Muscle of leg (tissue), 11 donors: Measurements from ENCODE around the gene RNASEL. TPM values are rescaled to one million over a fixed set of nuclear protein-coding genes. Genes with fewer than 3 reads are reported as not detected.

Experiments
- DNase-seq: peaks from one replicate; pipeline ENCODE4 v3.0.0; 2013
- H3K27ac ChIP-seq: one replicate; pipeline ENCODE4 v1.5.1; 2013; ENCODE audit warnings: mild to moderate bottlenecking, low read length, control low read depth
- H3K27me3 ChIP-seq: one replicate; pipeline ENCODE4 v1.6.1; 2013; ENCODE audit warnings: low read length; ENCODE audit not compliant: control insufficient read depth, insufficient read depth
- H3K36me3 ChIP-seq: one replicate; pipeline ENCODE4 v1.6.1; 2013; ENCODE audit warnings: low read length; ENCODE audit not compliant: control insufficient read depth, insufficient read depth
- H3K4me1 ChIP-seq: one replicate; pipeline ENCODE4 v1.6.1; 2013; ENCODE audit warnings: low read length; ENCODE audit not compliant: control insufficient read depth, insufficient read depth
- H3K4me3 ChIP-seq: one replicate; pipeline ENCODE4 v1.5.1; 2013; ENCODE audit warnings: low read length, control low read depth
- H3K9me3 ChIP-seq: replicated peaks from 2 replicates; pipeline ENCODE4 v1.6.1; 2013; ENCODE audit warnings: low read depth, low read length; ENCODE audit not compliant: control insufficient read depth
- WGBS: methylation state at CpG from one replicate; pipeline ENCODE4 v1.1.5; 2013; ENCODE audit warnings: missing lambda C conversion rate; ENCODE audit not compliant: insufficient coverage; 5-methylcytosine and 5-hydroxymethylcytosine counted together
- polyA plus RNA-seq, 8 donors: library from polyadenylated mRNA; unstranded; fragments of 120-200 nt; gene quantifications; one replicate each; pipeline versions ENCODE4 v1.2.1 to v1.2.3, GENCODE V29; 2013; ENCODE audit warnings: inconsistent platforms in 1 of 8, low replicate concordance in 1 of 8; ENCODE audit not compliant: insufficient read length in 8 of 8, insufficient read depth in 1 of 8
- total RNA-seq: library from RNA; stranded (reverse); fragments of 120-200 nt; gene quantifications from one replicate; pipeline ENCODE4 v1.2.4, GENCODE V29; 2013

The RNASEL gene
- total and polyA plus RNA-seq, 9 donors, result 2.6 to 6.7 (median 4.2) TPM

DNA sequence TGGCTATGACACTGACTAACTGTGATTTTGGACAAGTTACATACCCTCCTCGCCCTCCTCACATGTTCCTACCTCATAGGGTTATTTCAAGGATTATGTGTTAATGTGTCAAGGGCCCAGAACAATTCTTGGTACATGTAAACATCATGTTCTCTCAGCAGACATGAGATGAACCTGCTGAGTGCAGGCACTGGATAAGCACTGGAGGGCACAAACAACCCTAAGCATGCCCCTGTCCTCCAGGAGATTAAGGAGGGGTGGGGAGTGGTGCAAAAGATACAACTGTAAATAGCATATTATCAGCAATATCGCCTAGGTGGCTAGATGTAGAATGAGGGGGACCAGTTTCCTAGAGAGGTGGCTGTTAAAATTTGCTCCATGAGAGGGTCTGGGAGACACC is 32.9 kb upstream of the RNASEL start:
- WGBS, result no CpG with 5 or more reads among the region's 2 CpGs
- Histone ChIP-seq H3K36me3 (no peaks in the 10 kb centered on the region), H3K27ac (no peak overlapping the region), H3K4me3 (no peak overlapping the region), H3K4me1 (peaks cover 31% of the 10 kb centered on the region), H3K27me3 (no peaks in the 10 kb centered on the region), H3K9me3 (no peaks in the 10 kb centered on the region)
- DNase-seq, result no peak

DNA sequence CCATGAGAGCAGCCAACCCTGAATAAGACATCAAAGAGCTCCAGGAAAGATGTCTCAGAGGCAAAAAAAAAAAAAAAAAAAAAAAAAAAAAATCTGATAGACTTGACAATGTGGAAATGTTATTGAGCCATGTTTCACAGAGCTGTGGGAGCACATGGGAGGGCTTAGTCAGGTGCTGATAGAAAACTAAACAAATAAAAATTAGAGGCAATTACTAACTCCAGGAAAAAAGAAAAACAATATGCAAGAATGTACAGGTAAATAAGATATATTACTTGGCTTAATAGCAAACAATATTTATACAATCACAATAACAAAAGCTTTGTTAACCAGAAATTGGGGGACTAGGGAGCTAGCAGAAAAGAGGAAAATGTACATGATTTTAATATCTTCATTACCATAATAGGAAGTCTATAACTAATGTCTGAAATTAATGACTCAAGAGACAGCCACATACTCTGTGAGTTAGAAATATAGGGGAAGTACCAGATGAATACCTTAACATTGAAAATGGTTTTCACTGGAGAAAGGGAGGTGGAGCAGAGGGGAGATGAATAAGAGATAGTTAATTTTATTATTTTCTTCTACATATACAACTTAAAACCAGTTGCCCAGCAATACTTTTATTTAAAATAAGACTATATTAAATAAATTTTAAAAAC is 32.0 kb upstream of the RNASEL start:
- Histone ChIP-seq H3K4me1 (peaks cover 38% of the 10 kb centered on the region), H3K9me3 (no peaks in the 10 kb centered on the region), H3K27me3 (no peaks in the 10 kb centered on the region), H3K4me3 (no peak overlapping the region), H3K36me3 (no peaks in the 10 kb centered on the region), H3K27ac (no peak overlapping the region)
- DNase-seq, result no peak

DNA sequence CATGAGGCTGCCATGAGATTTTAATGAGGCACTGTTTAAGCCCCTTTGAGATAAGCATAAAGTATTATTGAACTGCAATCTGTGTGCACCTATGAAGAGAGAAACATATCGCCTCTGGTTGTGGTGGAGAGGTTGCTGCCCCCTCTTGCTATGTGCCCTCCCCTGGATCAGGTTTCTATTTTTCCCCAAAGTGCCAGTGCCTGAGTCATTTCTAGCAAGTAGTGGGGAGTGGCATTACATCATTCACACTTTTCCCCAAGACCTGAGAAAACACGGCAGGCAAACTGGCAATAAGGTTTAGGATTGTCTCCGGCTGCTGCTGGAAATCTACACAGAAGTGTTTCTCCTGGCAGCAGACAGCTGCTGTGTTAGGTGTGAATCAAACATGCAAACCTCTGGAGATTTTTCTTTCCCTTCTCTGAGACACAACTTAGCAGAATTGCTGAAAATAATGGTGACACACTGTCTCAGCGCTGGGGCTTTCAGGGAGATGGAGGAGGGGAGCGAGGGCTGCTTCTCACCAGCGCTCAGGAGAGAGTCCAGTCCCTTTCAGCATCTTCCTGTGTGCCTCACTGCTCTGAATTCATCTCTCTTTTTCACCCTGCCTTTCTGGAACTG is 28.8 kb upstream of the RNASEL start:
- Histone ChIP-seq H3K27me3 (no peaks in the 10 kb centered on the region), H3K36me3 (no peaks in the 10 kb centered on the region), H3K4me3 (no peak overlapping the region), H3K9me3 (no peaks in the 10 kb centered on the region), H3K27ac (peak overlapping the region; percentile 71), H3K4me1 (peaks cover 40% of the 10 kb centered on the region)
- whole genome bisulfite sequencing, result 20% methylated on average over 1 of the region's 6 CpGs
- DNase-seq, result peak; percentile 78

DNA sequence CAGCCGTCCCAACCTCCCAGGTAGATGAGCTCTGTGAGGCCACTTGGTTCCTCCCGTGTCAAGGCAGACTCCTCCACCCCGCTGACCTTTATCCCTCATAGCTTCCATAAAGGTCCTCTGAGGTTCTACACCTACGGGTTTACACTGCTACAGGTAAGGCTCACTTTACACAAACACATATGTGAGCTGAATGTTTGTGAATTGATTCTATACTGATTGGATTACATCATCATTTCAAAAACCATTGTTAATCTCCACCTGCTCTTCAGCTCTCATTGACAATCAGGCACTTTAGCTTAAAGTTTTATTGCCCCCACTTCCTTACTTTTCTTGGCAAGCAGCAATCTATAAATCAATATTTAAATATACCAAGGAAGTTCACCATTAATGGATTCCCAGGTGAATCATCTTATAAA is 28.0 kb upstream of the RNASEL start:
- H3K27me3 ChIP-seq, result no peaks in the 10 kb centered on the region
- WGBS, result 67% methylated on average over 1 of the region's 4 CpGs

DNA sequence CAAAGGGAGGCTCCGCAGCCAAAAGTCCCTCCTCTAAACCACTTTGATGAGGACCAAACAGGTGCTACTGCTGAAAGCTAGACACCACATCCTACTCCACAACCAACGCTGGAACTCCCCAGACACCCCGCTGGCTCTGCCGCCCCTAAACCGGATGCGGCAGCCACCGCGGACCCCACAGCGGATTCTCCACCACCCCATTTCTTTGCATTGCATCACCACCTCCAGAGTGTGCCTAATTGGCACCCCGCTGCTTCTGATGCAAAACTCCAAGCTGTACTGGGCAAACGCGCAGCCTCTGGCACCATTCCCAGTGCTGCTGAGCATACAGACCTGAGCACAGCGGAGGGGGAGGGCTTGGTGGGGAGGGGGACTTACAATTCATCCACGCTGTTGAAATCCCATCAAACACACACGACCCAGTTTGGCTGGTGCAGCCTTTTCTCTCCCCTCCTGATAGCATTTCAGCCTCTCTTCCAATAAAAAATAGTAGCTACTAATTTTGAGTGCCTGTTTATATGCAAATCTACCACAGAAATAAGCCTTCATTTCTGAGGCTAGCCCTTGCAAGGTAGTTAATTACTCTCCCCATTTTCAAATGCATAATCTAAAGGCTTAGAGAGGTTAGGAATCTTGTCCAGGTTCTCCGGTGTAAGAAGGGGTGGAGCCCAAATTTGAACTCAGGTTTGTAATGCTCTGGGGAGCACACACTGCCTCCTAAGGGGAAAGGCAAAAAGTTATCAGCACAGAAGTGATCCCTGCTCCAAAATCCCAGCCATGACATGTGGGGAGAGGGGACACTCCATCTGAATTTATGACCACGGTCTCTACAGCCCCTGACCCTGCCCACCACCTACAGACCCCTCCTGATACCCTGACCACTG is 27.3 kb upstream of the RNASEL start:
- H3K4me3 ChIP-seq, result peak overlapping the region; percentile 61

More for the DNA sequence above, 28.0 kb upstream of the RNASEL start:
- Histone ChIP-seq H3K4me1 (peaks cover 45% of the 10 kb centered on the region), H3K9me3 (no peaks in the 10 kb centered on the region), H3K4me3 (no peak overlapping the region), H3K27ac (peak overlapping the region; percentile 25), H3K36me3 (no peaks in the 10 kb centered on the region)
- DNase-seq, result no peak

DNA sequence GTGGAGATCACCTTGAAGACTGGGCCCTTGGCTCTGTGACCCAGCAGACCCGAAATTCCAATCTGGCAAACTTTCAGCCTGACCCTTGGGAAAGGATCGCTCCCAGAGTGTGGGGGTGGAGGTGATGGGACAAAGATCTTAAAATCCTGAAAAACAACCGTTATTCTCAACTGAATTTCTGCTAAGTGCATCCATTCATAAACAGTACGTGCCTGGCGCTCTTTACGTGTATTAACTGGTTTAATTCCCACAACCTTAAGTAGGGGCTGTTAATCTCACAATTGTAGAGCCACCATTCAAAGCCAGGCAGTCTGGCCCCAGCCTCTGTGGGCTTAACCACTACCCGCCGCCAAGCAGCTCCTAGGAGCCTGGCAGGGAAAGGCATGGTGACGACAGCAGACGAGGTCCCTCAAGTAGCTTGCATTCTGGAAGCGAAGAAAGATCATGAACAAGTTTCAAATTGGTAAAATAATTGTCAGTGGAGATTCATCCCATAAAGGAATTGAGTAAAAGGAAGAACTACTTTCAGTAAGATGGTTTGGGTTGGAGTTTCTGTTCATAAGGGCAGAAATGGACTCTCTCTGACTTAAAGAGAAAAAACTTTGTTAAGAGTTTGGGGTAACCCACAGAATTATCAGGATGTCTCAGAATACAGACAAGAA is 26.5 kb upstream of the RNASEL start:
- Histone ChIP-seq H3K27ac (peak overlapping the region; percentile 99), H3K36me3 (no peaks in the 10 kb centered on the region), H3K4me1 (peaks cover 59% of the 10 kb centered on the region), H3K9me3 (no peaks in the 10 kb centered on the region), H3K4me3 (peak overlapping the region; percentile 61), H3K27me3 (no peaks in the 10 kb centered on the region)
- WGBS, result 5% methylated on average over 4 of the region's 11 CpGs
- DNase-seq, result peak; percentile 87

More for the DNA sequence above, 27.3 kb upstream of the RNASEL start:
- peak overlapping the region; percentile 99 for H3K27ac ChIP-seq
- H3K27me3 ChIP-seq, result no peaks in the 10 kb centered on the region
- peak; percentile 86 for DNase-seq
- WGBS, result 8% methylated on average over 10 of the region's 17 CpGs
- H3K36me3 ChIP-seq, result no peaks in the 10 kb centered on the region
- peaks cover 51% of the 10 kb centered on the region for H3K4me1 ChIP-seq
- H3K9me3 ChIP-seq, result no peaks in the 10 kb centered on the region

DNA sequence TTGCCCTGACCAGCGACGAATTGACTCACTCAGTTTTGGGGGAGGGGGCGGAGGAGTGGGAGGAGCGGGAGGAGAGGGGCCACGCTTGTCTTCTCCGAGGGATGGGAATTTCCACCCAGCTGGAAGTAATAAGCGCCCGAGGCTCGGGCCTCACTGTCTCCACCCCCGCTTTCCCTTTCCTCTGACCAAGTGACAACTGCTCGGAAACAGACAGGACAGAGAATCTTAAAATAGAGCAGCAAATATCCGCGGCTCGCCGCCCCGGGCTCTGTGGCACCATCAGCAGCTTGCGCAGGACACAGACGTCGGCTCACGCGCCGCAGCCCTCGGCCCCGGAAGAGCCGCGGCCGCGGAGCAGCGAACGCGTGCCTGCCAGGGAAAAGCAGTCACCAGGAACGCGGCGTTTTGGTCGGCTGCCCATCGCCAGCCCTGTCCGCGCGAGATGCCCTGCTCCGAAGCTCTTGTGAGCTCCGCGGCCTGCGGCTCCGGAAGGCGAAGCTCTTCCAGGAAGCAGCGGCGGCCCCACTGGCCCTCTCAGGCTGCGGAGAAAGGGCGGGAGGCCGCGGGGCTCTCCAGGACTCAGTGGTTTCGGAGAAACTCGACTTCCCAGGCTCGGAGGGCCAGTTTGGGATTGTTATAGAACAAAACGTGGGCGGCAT is 25.9 kb upstream of the RNASEL start:
- DNase-seq, result peak; percentile 99
- no peaks in the 10 kb centered on the region for H3K27me3 ChIP-seq
- H3K27ac ChIP-seq, result peak overlapping the region; percentile 99
- H3K36me3 ChIP-seq, result no peaks in the 10 kb centered on the region
- no peaks in the 10 kb centered on the region for H3K9me3 ChIP-seq
- under 1% methylated on average over 49 of the region's 56 CpGs for WGBS
- H3K4me1 ChIP-seq, result peaks cover 65% of the 10 kb centered on the region
- peak overlapping the region; percentile 61 for H3K4me3 ChIP-seq

DNA sequence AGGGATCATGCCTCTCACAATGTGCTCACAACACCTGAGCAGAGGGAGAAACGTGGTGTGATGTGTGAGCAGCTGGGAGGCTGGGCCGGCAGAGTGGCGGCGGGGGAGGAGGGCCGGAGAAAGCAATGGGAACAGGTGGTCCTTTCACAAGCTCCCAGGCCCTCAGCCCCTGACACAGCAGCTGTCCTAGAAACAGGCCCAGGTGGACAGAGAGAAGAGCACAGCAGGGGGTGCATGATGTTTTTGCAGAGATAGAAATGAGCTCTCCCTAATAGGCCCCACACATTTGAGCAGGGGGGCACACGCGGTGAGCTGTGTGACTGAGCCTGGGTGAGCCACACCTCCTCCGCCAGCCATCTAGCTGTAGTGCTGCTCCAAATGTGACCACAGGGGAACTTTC is 22.7 kb upstream of the RNASEL start:
- no peak for DNase-seq
- peaks cover 60% of the 10 kb centered on the region for H3K4me1 ChIP-seq
- H3K4me3 ChIP-seq, result no peak overlapping the region
- 43% methylated on average over 3 of the region's 8 CpGs for WGBS
- H3K27me3 ChIP-seq, result no peaks in the 10 kb centered on the region
- peak overlapping the region; percentile 45 for H3K27ac ChIP-seq
- no peaks in the 10 kb centered on the region for H3K9me3 ChIP-seq
- no peaks in the 10 kb centered on the region for H3K36me3 ChIP-seq

DNA sequence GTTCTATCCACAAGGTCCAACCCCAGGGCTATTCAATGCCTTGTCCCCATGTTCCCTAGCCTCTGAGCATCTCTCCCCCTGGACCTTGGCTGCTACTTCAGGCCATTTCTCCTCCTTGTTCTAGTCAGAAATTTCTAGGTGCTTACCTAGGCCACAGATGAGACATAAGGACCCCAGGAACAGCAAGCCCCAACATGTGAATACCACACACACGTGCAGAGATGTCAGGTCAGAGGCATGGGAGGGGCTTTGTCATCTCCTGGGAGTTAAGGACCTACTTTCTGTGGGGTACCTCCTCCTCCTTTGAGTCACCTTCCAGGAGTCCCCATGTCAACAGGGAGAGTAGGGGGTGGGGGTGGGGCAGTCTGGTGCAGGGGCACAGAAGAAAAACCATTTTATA is 22.3 kb upstream of the RNASEL start:
- Histone ChIP-seq H3K9me3 (no peaks in the 10 kb centered on the region), H3K36me3 (no peaks in the 10 kb centered on the region), H3K4me3 (no peak overlapping the region), H3K4me1 (peaks cover 60% of the 10 kb centered on the region), H3K27ac (peak overlapping the region; percentile 6), H3K27me3 (no peaks in the 10 kb centered on the region)
- WGBS, result no CpG with 5 or more reads among the region's 1 CpG
- no peak for DNase-seq
